Vagina (tissue), 2 donors: ENCODE measurements around the gene CHST5.

Experiments
- POLR2AphosphoS5 ChIP-seq, 2 donors: sonication (generic); formaldehyde crosslinking; IDR thresholded peaks; one replicate each; pipeline ENCODE4 v1.9.0; 2017; ENCODE audit warnings: antibody characterized with exemption in 2 of 2, mild to moderate bottlenecking in 2 of 2, low read depth in 1 of 2; ENCODE audit not compliant: insufficient read depth in 1 of 2
- TF ChIP-seq, protein P1 (sequence below), 3 experiments: fragments of 450-650 bp in 2 of 3; fragments of 200-600 bp in 1 of 3; sonication (generic) in 1 of 3; IDR thresholded peaks; one replicate each; pipeline ENCODE4 v1.5.1; 2017 to 2019; ENCODE audit warnings: antibody characterized with exemption in 3 of 3, mild to moderate bottlenecking in 2 of 3, moderate library complexity in 2 of 3

GRCh38 chr16:75566040-75566757 lies 30.3 kb upstream of the CHST5 start, which contains the start of gene GABARAPL2:
- TF ChIP-seq, protein P1, sequence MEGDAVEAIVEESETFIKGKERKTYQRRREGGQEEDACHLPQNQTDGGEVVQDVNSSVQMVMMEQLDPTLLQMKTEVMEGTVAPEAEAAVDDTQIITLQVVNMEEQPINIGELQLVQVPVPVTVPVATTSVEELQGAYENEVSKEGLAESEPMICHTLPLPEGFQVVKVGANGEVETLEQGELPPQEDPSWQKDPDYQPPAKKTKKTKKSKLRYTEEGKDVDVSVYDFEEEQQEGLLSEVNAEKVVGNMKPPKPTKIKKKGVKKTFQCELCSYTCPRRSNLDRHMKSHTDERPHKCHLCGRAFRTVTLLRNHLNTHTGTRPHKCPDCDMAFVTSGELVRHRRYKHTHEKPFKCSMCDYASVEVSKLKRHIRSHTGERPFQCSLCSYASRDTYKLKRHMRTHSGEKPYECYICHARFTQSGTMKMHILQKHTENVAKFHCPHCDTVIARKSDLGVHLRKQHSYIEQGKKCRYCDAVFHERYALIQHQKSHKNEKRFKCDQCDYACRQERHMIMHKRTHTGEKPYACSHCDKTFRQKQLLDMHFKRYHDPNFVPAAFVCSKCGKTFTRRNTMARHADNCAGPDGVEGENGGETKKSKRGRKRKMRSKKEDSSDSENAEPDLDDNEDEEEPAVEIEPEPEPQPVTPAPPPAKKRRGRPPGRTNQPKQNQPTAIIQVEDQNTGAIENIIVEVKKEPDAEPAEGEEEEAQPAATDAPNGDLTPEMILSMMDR (IDR thresholded peaks at IDR 0.05), result no peak
- peak; percentile 30 to 92 for TF ChIP-seq POLR2AphosphoS5 (IDR thresholded peaks at IDR 0.05; ENCODE audit: insufficient read depth in 1 of 2, low read depth in 1 of 2)
